Vagina (tissue), 2 donors: ENCODE measurements around the gene APOC3. TPM values are rescaled to one million over a fixed set of nuclear protein-coding genes. Genes with fewer than 3 reads are reported as not detected.

Experiments used
- DNase-seq, 2 donors: peaks; one replicate each; pipeline ENCODE4 v3.0.0-alpha.2; 2017; ENCODE audit errors: extremely low spot score in 2 of 2
- H3K27ac ChIP-seq: fragments of 200-600 bp; sonication (generic); one replicate; pipeline ENCODE4 v1.5.1; 2019
- H3K27me3 ChIP-seq: fragments of 200-600 bp; sonication (generic); one replicate; pipeline ENCODE4 v1.5.1; 2019
- H3K36me3 ChIP-seq, 2 donors: fragments of 200-600 bp; sonication (generic); one replicate each; pipeline ENCODE4 v1.5.1; 2017 to 2019
- H3K4me1 ChIP-seq: fragments of 200-600 bp; sonication (generic); one replicate; pipeline ENCODE4 v1.5.1; 2019
- H3K4me3 ChIP-seq, 2 donors: fragments of 200-600 bp; sonication (generic); 1 replicate in 1 of 2; 2 replicates in 1 of 2; pipeline ENCODE4 v1.5.1; 2016 to 2019
- H3K9me3 ChIP-seq: fragments of 200-600 bp; sonication (generic); one replicate; pipeline ENCODE4 v1.5.1; 2019
- CTCF ChIP-seq, 3 experiments: fragments of 450-650 bp in 2 of 3; fragments of 200-600 bp in 1 of 3; sonication (generic) in 1 of 3; IDR thresholded peaks; one replicate each; pipeline ENCODE4 v1.5.1; 2017 to 2019; ENCODE audit warnings: antibody characterized with exemption in 3 of 3, mild to moderate bottlenecking in 2 of 3, moderate library complexity in 2 of 3
- POLR2A ChIP-seq, 2 donors: fragments of 450-650 bp; IDR thresholded peaks; one replicate each; pipeline ENCODE4 v1.6.1; 2017; ENCODE audit warnings: antibody characterized with exemption in 2 of 2, mild to moderate bottlenecking in 2 of 2, moderate library complexity in 2 of 2
- POLR2AphosphoS5 ChIP-seq, 2 donors: sonication (generic); formaldehyde crosslinking; IDR thresholded peaks; one replicate each; pipeline ENCODE4 v1.9.0; 2017; ENCODE audit warnings: antibody characterized with exemption in 2 of 2, mild to moderate bottlenecking in 2 of 2, low read depth in 1 of 2; ENCODE audit not compliant: insufficient read depth in 1 of 2
- intact Hi-C: fragments of 100-400 bp; cut with DNase I; formaldehyde crosslinking; loops from one replicate; pipeline ENCODE4 v1.15.1; 2023
- total RNA-seq: library from RNA; depleted of rRNA; stranded (reverse); fragments of >200 nt; gene quantifications from one replicate; pipeline ENCODE4 v1.2.3, GENCODE V29; 2016

The APOC3 gene
- total RNA-seq, 1 donor from 2014 or later, result not detected

GRCh38 chr11:116857936-116858335 lies 28.2 kb downstream of the APOC3 start:
- H3K36me3 ChIP-seq, result peaks cover 0 to 48% of the 10 kb centered on the region in 2 donors
- DNase-seq, result no peak
- no peak overlapping the region for H3K4me3 ChIP-seq
- no peak overlapping the region for H3K27ac ChIP-seq
- TF ChIP-seq CTCF (IDR thresholded peaks at IDR 0.05) (no peak), POLR2AphosphoS5 (IDR thresholded peaks at IDR 0.05; ENCODE audit: insufficient read depth in 1 of 2, low read depth in 1 of 2) (no peak), POLR2A (IDR thresholded peaks at IDR 0.05) (no peak)
- peaks cover 15% of the 10 kb centered on the region for H3K4me1 ChIP-seq
- no peaks in the 10 kb centered on the region for H3K27me3 ChIP-seq
- H3K9me3 ChIP-seq, result no peaks in the 10 kb centered on the region
- intact Hi-C loops, result no loop called here

GRCh38 chr11:116859175-116859574 lies 29.5 kb downstream of the APOC3 start:
- TF ChIP-seq POLR2AphosphoS5 (IDR thresholded peaks at IDR 0.05; ENCODE audit: insufficient read depth in 1 of 2, low read depth in 1 of 2), result no peak
- TF ChIP-seq CTCF (IDR thresholded peaks at IDR 0.05), result no peak
- TF ChIP-seq POLR2A (IDR thresholded peaks at IDR 0.05), result no peak
- Histone ChIP-seq H3K4me1 (peaks cover 2% of the 10 kb centered on the region), H3K27me3 (no peaks in the 10 kb centered on the region), H3K4me3 (no peak overlapping the region), H3K27ac (no peak overlapping the region), H3K36me3 (peaks cover 0 to 59% of the 10 kb centered on the region in 2 donors), H3K9me3 (no peaks in the 10 kb centered on the region)
- DNase-seq, result no peak
- intact Hi-C loops, result no loop called here

- Histone ChIP-seq H3K27ac (no peak overlapping the region), H3K4me1 (no peaks in the 10 kb centered on the region), H3K9me3 (no peaks in the 10 kb centered on the region), H3K36me3 (peaks cover 0 to 69% of the 10 kb centered on the region in 2 donors), H3K4me3 (no peak overlapping the region), H3K27me3 (no peaks in the 10 kb centered on the region)
- intact Hi-C loops, result no loop called here
- TF ChIP-seq CTCF (IDR thresholded peaks at IDR 0.05), result no peak
- DNase-seq, result no peak
Observed at GRCh38 chr11:116860303-116860702, 30.6 kb downstream of the APOC3 start.

- TF ChIP-seq POLR2AphosphoS5 (IDR thresholded peaks at IDR 0.05; ENCODE audit: insufficient read depth in 1 of 2, low read depth in 1 of 2) (no peak), POLR2A (IDR thresholded peaks at IDR 0.05) (no peak), CTCF (IDR thresholded peaks at IDR 0.05) (no peak)
- no peak overlapping the region for H3K4me3 ChIP-seq
- no peaks in the 10 kb centered on the region for H3K27me3 ChIP-seq
- intact Hi-C loops, result no loop called here
- H3K4me1 ChIP-seq, result no peaks in the 10 kb centered on the region
- no peaks in the 10 kb centered on the region for H3K9me3 ChIP-seq
- no peak overlapping the region for H3K27ac ChIP-seq
- no peak for DNase-seq
- peaks cover 0 to 76% of the 10 kb centered on the region in 2 donors for H3K36me3 ChIP-seq
Observed at GRCh38 chr11:116861539-116861938, 31.8 kb downstream of the APOC3 start.

GRCh38 chr11:116862185-116862584 lies 32.5 kb downstream of the APOC3 start:
- intact Hi-C loops, result no loop called here

More at GRCh38 chr11:116862185-116862584, 32.5 kb downstream of the APOC3 start:
- Histone ChIP-seq H3K27me3 (no peaks in the 10 kb centered on the region), H3K36me3 (peaks cover 0 to 82% of the 10 kb centered on the region in 2 donors), H3K4me1 (no peaks in the 10 kb centered on the region), H3K4me3 (no peak overlapping the region), H3K9me3 (no peaks in the 10 kb centered on the region), H3K27ac (no peak overlapping the region)
- TF ChIP-seq POLR2AphosphoS5 (IDR thresholded peaks at IDR 0.05; ENCODE audit: insufficient read depth in 1 of 2, low read depth in 1 of 2), result no peak
- no peak for TF ChIP-seq POLR2A (IDR thresholded peaks at IDR 0.05)
- no peak for TF ChIP-seq CTCF (IDR thresholded peaks at IDR 0.05)
- DNase-seq, result no peak
